BJ (cell line): ENCODE results near the gene ITPKB. TPM values are rescaled to one million over a fixed set of nuclear protein-coding genes. Genes with fewer than 3 reads are reported as not detected.
A peak's percentile ranks its signal among the peaks of the same experiment; 100 is the strongest.

Source experiments
- CTCF ChIA-PET: fragments of 350-600 bp; formaldehyde crosslinking; extraction: SDS; loops from one replicate; lab custom pipeline; 2021; ENCODE audit warnings: antibody characterized with exemption, inconsistent platforms; lab: Yijun Ruan, JAX
- POLR2A ChIA-PET: fragments of 300-600 bp; sonication (Branson Sonifier 250); formaldehyde crosslinking; extraction: SDS; loops from one replicate; lab custom pipeline; 2021; ENCODE audit warnings: antibody characterized with exemption; lab: Charles Lee
- DNase-seq: peaks from one replicate; pipeline ENCODE4 v3.0.0-alpha.2; 2011; ENCODE audit warnings: low read depth
- H3K27me3 ChIP-seq: 2 replicates; pipeline ENCODE4 v1.6.0; 2011; ENCODE audit warnings: low read length; ENCODE audit not compliant: control insufficient read depth, insufficient read depth
- H3K36me3 ChIP-seq: 2 replicates; pipeline ENCODE4 v1.5.1; 2011; ENCODE audit warnings: low read length; ENCODE audit not compliant: control insufficient read depth, insufficient read depth
- H3K4me3 ChIP-seq: 2 replicates; pipeline ENCODE4 v1.5.1; 2011; ENCODE audit warnings: low read depth, mild to moderate bottlenecking, control low read depth, low read length
- polyA plus RNA-seq: library from polyadenylated mRNA; depleted of rRNA; stranded (reverse); fragments of >200 nt; gene quantifications from 2 replicates; pipeline ENCODE4 v1.2.3, GENCODE V29; 2011
- TF ChIP-seq, protein P1 (sequence below): IDR thresholded peaks from 2 replicates; pipeline ENCODE4 v1.5.1; 2011; ENCODE audit warnings: low read depth, mild to moderate bottlenecking, control low read depth, inconsistent platforms, low read length, moderate library complexity; ENCODE audit not compliant: insufficient read depth

ITPKB gene
- polyA plus RNA-seq, 1 experiment, result 1.4 TPM

DNA sequence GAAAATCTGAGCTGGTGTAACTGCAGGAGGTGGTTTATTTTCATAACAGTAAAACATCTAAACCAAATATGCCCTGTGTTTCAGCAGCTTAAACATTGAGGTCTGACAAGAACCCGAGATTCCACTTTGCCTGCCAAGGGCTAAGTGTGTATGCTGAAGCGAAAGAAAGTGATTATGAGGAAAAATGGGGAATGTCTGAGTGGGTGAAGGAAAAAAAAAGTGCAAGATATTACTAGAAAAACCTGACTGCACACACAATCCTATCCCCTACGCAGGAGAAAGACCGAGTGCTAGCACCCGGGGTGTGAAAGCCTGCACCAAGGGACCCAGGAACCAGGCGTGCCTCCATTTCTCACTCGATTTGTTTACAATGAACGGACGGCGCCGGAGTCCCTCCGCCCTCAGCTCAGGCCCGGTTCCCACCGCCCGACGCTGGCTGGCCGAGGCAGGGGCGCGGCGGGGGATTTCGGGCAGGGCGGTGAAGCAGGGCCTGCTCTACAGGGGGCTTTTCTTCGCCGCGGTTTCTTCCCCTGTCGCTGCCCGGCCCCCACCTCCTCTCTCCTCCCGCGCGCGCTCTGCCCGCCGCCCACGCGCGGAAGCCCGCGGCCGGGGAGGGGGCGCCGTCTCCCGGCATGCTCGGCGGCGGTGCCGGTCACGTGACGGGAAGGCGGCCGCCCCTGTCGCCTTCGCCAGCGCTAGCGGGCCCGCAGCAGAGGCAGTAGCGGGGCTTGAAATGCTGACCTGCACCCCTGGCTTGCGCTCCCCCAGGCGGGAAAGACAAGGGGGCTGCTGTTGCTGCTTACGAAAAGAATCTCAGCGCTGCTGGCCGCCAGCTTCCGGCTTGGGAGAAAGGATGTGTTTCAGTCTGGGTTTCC lies 35.9 kb downstream of the ITPKB start:
- DNase-seq, result no peak
- H3K27me3 ChIP-seq, result no peaks in the 10 kb centered on the region; the same call in 1 of the 2 replicates
- ChIA-PET CTCF (interaction anchor here (0.7 to 1.8 kb wide), 5 partner anchors 21 to 167 kb away, joined by 3 to 4 read pairs (median 3); no protein-coding TSS in a partner anchor), POLR2A (interaction anchor here (0.6 kb wide), 1 partner anchor 209 kb away, joined by 3 read pairs; no protein-coding TSS in a partner anchor)
- TF ChIP-seq, protein P1, sequence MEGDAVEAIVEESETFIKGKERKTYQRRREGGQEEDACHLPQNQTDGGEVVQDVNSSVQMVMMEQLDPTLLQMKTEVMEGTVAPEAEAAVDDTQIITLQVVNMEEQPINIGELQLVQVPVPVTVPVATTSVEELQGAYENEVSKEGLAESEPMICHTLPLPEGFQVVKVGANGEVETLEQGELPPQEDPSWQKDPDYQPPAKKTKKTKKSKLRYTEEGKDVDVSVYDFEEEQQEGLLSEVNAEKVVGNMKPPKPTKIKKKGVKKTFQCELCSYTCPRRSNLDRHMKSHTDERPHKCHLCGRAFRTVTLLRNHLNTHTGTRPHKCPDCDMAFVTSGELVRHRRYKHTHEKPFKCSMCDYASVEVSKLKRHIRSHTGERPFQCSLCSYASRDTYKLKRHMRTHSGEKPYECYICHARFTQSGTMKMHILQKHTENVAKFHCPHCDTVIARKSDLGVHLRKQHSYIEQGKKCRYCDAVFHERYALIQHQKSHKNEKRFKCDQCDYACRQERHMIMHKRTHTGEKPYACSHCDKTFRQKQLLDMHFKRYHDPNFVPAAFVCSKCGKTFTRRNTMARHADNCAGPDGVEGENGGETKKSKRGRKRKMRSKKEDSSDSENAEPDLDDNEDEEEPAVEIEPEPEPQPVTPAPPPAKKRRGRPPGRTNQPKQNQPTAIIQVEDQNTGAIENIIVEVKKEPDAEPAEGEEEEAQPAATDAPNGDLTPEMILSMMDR, result no peak
- H3K36me3 ChIP-seq, result no peaks in the 10 kb centered on the region
- H3K4me3 ChIP-seq, result peak overlapping the region; percentile 48

DNA sequence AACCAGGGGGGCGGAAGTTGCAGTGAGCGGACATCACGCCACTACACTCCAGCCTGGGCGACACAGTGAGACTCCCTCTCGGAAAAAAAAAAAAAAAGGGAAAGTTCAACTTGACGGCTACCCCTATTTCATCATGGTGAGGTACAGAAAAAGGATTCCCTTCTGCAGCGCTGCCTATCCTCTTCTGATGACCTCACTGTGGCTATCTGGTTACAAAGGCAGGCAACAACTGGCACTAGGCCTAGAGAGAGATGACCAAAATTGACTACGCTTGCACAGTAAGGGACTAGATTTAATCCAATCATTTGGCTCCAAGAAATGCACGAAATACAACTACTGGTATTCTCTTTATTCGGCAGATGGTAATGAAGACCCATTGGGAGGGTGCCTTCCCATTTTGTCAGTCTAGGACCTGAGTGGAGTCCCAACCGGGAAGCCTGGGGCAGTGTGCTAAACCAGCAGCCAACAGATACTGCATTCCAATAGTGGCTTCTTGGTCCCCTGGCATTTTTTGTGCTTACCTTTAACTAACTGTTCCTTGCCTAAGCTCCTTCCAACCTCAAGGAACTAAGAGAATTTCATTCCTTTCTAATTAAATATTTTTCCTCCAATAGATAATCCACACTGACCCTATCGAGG lies 36.6 kb downstream of the ITPKB start:
- DNase-seq, result no peak
- TF ChIP-seq, protein P1, result no peak
- CTCF ChIA-PET, result interaction anchor here (0.7 to 1.8 kb wide), 4 partner anchors 23 to 166 kb away, joined by 3 to 4 read pairs (median 4); no protein-coding TSS in a partner anchor
- no peaks in the 10 kb centered on the region; the same call in 1 of the 2 replicates for H3K27me3 ChIP-seq
- POLR2A ChIA-PET, result interaction anchor here (0.6 kb wide), 1 partner anchor 208 kb away, joined by 3 read pairs; no protein-coding TSS in a partner anchor
- no peak overlapping the region for H3K4me3 ChIP-seq
- H3K36me3 ChIP-seq, result no peaks in the 10 kb centered on the region

DNA sequence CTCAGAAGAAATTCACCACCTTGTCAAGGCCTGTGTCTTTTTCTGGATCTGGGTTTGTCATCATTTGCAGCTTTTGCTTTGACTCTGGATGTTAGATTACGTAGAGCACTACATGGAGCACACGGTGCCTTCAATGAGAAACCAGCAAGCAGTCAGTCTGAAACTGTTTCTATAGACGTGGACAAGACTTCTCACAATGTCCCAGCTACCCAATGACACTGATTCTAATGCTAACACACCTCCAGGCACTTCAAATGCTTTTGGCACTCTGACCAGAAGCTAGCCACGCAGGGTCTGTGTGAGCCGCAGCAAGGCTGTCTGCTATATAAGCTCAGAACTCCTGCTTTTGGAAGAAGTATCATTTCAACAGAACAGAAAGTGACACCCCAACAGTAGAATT lies 38.2 kb downstream of the ITPKB start:
- no peak for DNase-seq
- ChIA-PET CTCF (interaction anchor here (0.6 kb wide), 1 partner anchor 75 kb away, joined by 3 read pairs; no protein-coding TSS in a partner anchor), POLR2A (no interaction called here)
- Histone ChIP-seq H3K4me3 (no peak overlapping the region), H3K27me3 (no peaks in the 10 kb centered on the region; the same call in 1 of the 2 replicates), H3K36me3 (no peaks in the 10 kb centered on the region)
- TF ChIP-seq, protein P1, result no peak

DNA sequence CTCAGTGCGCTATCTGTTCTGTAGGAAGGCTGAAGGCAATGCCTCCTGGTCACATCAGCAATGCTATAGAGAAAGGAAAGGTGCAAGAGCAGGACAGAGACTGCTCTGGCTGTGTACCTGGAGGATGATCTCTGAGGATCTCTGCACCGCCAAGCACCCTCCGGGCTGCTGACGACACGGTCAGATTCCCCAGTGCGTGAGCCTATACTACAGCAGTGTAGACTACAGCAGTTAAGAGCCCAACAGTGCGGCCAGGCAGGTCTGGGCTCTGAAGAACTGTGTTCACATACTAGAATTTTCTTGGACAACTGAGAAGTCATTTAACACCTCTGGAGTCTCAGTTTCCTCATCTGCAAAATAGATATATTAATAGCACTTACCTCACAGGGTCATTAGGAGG lies 39.9 kb downstream of the ITPKB start:
- no peaks in the 10 kb centered on the region for H3K36me3 ChIP-seq
- DNase-seq, result no peak
- ChIA-PET CTCF (interaction anchor here (0.6 kb wide), 1 partner anchor 10 kb away, joined by 3 read pairs; no protein-coding TSS in a partner anchor), POLR2A (interaction anchor here (0.6 kb wide), 1 partner anchor 761 kb away, joined by 3 read pairs; no protein-coding TSS in a partner anchor)
- TF ChIP-seq, protein P1, result no peak
- H3K27me3 ChIP-seq, result no peaks in the 10 kb centered on the region; the same call in 1 of the 2 replicates
- H3K4me3 ChIP-seq, result no peak overlapping the region
